Gastroesophageal sphincter (tissue), 3 donors: ENCODE measurements around the gene MCM10.

Experiments
- POLR2A ChIP-seq, 2 donors: fragments of 450-650 bp; IDR thresholded peaks; one replicate each; pipeline ENCODE4 v1.6.1; 2017; ENCODE audit warnings: antibody characterized with exemption in 2 of 2, mild to moderate bottlenecking in 2 of 2, moderate library complexity in 1 of 2
- TF ChIP-seq, protein P1 (sequence below), 4 experiments: fragments of 200-600 bp in 2 of 4; fragments of 450-650 bp in 2 of 4; sonication (generic) in 1 of 4; IDR thresholded peaks; one replicate each; pipeline ENCODE4 v1.5.1; 2017 to 2019; ENCODE audit warnings: antibody characterized with exemption in 4 of 4, mild to moderate bottlenecking in 2 of 4, moderate library complexity in 2 of 4

DNA sequence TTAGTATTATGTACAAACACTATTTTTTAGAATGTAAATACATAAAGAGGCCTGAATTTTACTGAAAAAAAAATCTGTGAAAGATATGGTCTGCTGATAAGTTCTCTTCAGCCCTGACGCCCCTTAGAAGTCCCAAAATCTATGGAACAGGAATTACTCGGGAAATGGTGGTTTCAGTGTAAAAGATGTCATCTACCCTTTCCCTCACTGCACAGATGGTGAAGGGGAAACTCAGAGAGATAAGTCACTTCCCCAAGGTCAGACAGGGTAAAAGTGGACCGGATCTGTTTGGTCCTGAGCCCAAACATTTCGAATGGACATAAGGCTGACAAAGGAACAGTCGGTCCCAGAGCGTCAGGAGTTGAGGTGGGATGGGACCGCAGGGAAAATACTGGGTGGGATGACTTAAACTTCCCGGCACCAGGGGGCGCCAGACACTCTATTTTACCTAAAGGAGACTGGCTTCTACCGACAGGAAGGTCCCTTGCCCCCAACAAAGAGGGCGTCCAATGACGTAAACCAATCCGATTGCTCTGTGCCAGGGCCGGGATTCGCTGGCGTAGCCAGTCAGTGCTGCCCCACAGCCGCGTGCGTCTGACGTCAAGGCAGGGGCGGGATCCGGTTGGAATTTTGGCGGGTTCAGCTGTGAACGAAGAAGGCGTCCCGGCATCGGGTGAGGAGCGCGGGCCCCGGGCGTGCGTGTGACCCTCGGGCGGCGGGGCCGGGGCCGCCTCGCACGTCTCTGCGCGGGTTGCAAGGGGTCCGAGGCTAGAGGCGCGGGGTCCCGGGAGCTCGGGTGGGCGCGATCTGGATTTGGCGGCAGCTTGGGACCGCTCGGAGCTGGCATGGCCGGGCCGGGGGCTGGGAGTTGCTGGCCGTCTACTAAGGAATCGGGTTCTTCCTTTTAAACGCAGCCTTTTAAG lies at the start of gene MCM10:
- TF ChIP-seq, protein P1, sequence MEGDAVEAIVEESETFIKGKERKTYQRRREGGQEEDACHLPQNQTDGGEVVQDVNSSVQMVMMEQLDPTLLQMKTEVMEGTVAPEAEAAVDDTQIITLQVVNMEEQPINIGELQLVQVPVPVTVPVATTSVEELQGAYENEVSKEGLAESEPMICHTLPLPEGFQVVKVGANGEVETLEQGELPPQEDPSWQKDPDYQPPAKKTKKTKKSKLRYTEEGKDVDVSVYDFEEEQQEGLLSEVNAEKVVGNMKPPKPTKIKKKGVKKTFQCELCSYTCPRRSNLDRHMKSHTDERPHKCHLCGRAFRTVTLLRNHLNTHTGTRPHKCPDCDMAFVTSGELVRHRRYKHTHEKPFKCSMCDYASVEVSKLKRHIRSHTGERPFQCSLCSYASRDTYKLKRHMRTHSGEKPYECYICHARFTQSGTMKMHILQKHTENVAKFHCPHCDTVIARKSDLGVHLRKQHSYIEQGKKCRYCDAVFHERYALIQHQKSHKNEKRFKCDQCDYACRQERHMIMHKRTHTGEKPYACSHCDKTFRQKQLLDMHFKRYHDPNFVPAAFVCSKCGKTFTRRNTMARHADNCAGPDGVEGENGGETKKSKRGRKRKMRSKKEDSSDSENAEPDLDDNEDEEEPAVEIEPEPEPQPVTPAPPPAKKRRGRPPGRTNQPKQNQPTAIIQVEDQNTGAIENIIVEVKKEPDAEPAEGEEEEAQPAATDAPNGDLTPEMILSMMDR (IDR thresholded peaks at IDR 0.05): peak; percentile 54 to 90 (median 87)
- no peak for TF ChIP-seq POLR2A (IDR thresholded peaks at IDR 0.05)
